Measurements from ENCODE around the gene RAB31.
"Not testable (repeated sequence)": the region's sequence is repeated elsewhere in the genome, so short reads cannot be mapped to it uniquely, and the experiment has no call there.

Gene RAB31

GRCh38 chr18:9708057-9708433, at the start of gene RAB31:
RAB31 (plus strand) TSS chr18:9708301; CDS start chr18:9708406, 105 bp downstream.
- Histone ChIP-seq H3K27me3 (ENCODE audit: insufficient read depth, low read length) (peaks cover 56% of the 10 kb centered on the region), H3K9me3 (ENCODE audit: insufficient read depth, low read depth, low read length) (no peaks in the 10 kb centered on the region), H3K9ac (ENCODE audit: low read depth, low read length) (peak within 1 kb of the TSS; percentile 64; the same call in 1 of the 2 replicates), H3K4me3 (ENCODE audit: low read length) (peak within 1 kb of the TSS; percentile 83), H3K27ac (ENCODE audit: low read length) (no peak within 1 kb of the TSS), H3K4me1 (ENCODE audit: insufficient read depth, low read length) (peaks cover 15% of the 10 kb centered on the region), H3K36me3 (ENCODE audit: insufficient read depth, low read depth, low read length) (no peaks in the 10 kb centered on the region)

GRCh38 chr18:9659499-9660375, 48.4 kb upstream of the RAB31 start:
- Histone ChIP-seq H3K36me3 (ENCODE audit: insufficient read depth, low read depth, low read length) (no peaks in the 10 kb centered on the region), H3K4me1 (ENCODE audit: insufficient read depth, low read length) (no peaks in the 10 kb centered on the region), H3K27ac (ENCODE audit: low read length) (no peak overlapping the region), H3K9ac (ENCODE audit: low read depth, low read length) (no peak overlapping the region), H3K27me3 (ENCODE audit: insufficient read depth, low read length) (no peaks in the 10 kb centered on the region), H3K4me3 (ENCODE audit: low read length) (no peak overlapping the region), H3K9me3 (ENCODE audit: insufficient read depth, low read depth, low read length) (no peaks in the 10 kb centered on the region)

GRCh38 chr18:9661564-9661963, 46.5 kb upstream of the RAB31 start:
- Histone ChIP-seq H3K4me1 (ENCODE audit: insufficient read depth, low read length) (no peaks in the 10 kb centered on the region), H3K27me3 (ENCODE audit: insufficient read depth, low read length) (no peaks in the 10 kb centered on the region), H3K27ac (ENCODE audit: low read length) (no peak overlapping the region), H3K9ac (ENCODE audit: low read depth, low read length) (no peak overlapping the region), H3K9me3 (ENCODE audit: insufficient read depth, low read depth, low read length) (no peaks in the 10 kb centered on the region), H3K4me3 (ENCODE audit: low read length) (no peak overlapping the region), H3K36me3 (ENCODE audit: insufficient read depth, low read depth, low read length) (no peaks in the 10 kb centered on the region)

GRCh38 chr18:9663377-9663776, 44.7 kb upstream of the RAB31 start:
- H3K4me3 ChIP-seq (ENCODE audit: low read length) = no peak overlapping the region
- H3K36me3 ChIP-seq (ENCODE audit: insufficient read depth, low read depth, low read length) = no peaks in the 10 kb centered on the region
- no peaks in the 10 kb centered on the region for H3K4me1 ChIP-seq (ENCODE audit: insufficient read depth, low read length)
- H3K27me3 ChIP-seq (ENCODE audit: insufficient read depth, low read length) = no peaks in the 10 kb centered on the region
- H3K9ac ChIP-seq (ENCODE audit: low read depth, low read length) = no peak overlapping the region
- no peaks in the 10 kb centered on the region for H3K9me3 ChIP-seq (ENCODE audit: insufficient read depth, low read depth, low read length)
- H3K27ac ChIP-seq (ENCODE audit: low read length) = no peak overlapping the region

- Histone ChIP-seq H3K4me1 (ENCODE audit: insufficient read depth, low read length) (no peaks in the 10 kb centered on the region), H3K4me3 (ENCODE audit: low read length) (no peak overlapping the region), H3K36me3 (ENCODE audit: insufficient read depth, low read depth, low read length) (no peaks in the 10 kb centered on the region), H3K9me3 (ENCODE audit: insufficient read depth, low read depth, low read length) (no peaks in the 10 kb centered on the region), H3K27me3 (ENCODE audit: insufficient read depth, low read length) (no peaks in the 10 kb centered on the region), H3K9ac (ENCODE audit: low read depth, low read length) (no peak overlapping the region), H3K27ac (ENCODE audit: low read length) (no peak overlapping the region)
Observed at GRCh38 chr18:9665314-9665713, 42.8 kb upstream of the RAB31 start.

- H3K27ac ChIP-seq (ENCODE audit: low read length) = no peak overlapping the region
- H3K4me3 ChIP-seq (ENCODE audit: low read length) = no peak overlapping the region
- no peaks in the 10 kb centered on the region for H3K36me3 ChIP-seq (ENCODE audit: insufficient read depth, low read depth, low read length)
- no peak overlapping the region for H3K9ac ChIP-seq (ENCODE audit: low read depth, low read length)
- no peaks in the 10 kb centered on the region for H3K9me3 ChIP-seq (ENCODE audit: insufficient read depth, low read depth, low read length)
- H3K27me3 ChIP-seq (ENCODE audit: insufficient read depth, low read length) = no peaks in the 10 kb centered on the region
- no peaks in the 10 kb centered on the region for H3K4me1 ChIP-seq (ENCODE audit: insufficient read depth, low read length)
Observed at GRCh38 chr18:9666548-9666947, 41.6 kb upstream of the RAB31 start.

- no peaks in the 10 kb centered on the region for H3K9me3 ChIP-seq (ENCODE audit: insufficient read depth, low read depth, low read length)
- H3K36me3 ChIP-seq (ENCODE audit: insufficient read depth, low read depth, low read length) = no peaks in the 10 kb centered on the region
- no peak overlapping the region for H3K9ac ChIP-seq (ENCODE audit: low read depth, low read length)
- no peaks in the 10 kb centered on the region for H3K27me3 ChIP-seq (ENCODE audit: insufficient read depth, low read length)
- no peak overlapping the region for H3K4me3 ChIP-seq (ENCODE audit: low read length)
- H3K27ac ChIP-seq (ENCODE audit: low read length) = no peak overlapping the region
- H3K4me1 ChIP-seq (ENCODE audit: insufficient read depth, low read length) = no peaks in the 10 kb centered on the region
Observed at GRCh38 chr18:9669016-9669415, 39.1 kb upstream of the RAB31 start.

GRCh38 chr18:9671214-9671613, 36.9 kb upstream of the RAB31 start:
- H3K27me3 ChIP-seq (ENCODE audit: insufficient read depth, low read length) = no peaks in the 10 kb centered on the region

GRCh38 chr18:9673296-9674251, 34.5 kb upstream of the RAB31 start:
- no peak overlapping the region for H3K9ac ChIP-seq (ENCODE audit: low read depth, low read length)
- H3K4me3 ChIP-seq (ENCODE audit: low read length) = no peak overlapping the region
- H3K27me3 ChIP-seq (ENCODE audit: insufficient read depth, low read length) = no peaks in the 10 kb centered on the region
- no peak overlapping the region for H3K27ac ChIP-seq (ENCODE audit: low read length)
- H3K4me1 ChIP-seq (ENCODE audit: insufficient read depth, low read length) = no peaks in the 10 kb centered on the region
- H3K36me3 ChIP-seq (ENCODE audit: insufficient read depth, low read depth, low read length) = no peaks in the 10 kb centered on the region
- H3K9me3 ChIP-seq (ENCODE audit: insufficient read depth, low read depth, low read length) = no peaks in the 10 kb centered on the region

More at GRCh38 chr18:9671214-9671613, 36.9 kb upstream of the RAB31 start:
- H3K27ac ChIP-seq (ENCODE audit: low read length) = no peak overlapping the region
- no peak overlapping the region for H3K9ac ChIP-seq (ENCODE audit: low read depth, low read length)
- no peaks in the 10 kb centered on the region for H3K9me3 ChIP-seq (ENCODE audit: insufficient read depth, low read depth, low read length)
- no peak overlapping the region for H3K4me3 ChIP-seq (ENCODE audit: low read length)
- no peaks in the 10 kb centered on the region for H3K36me3 ChIP-seq (ENCODE audit: insufficient read depth, low read depth, low read length)
- no peaks in the 10 kb centered on the region for H3K4me1 ChIP-seq (ENCODE audit: insufficient read depth, low read length)

GRCh38 chr18:9678216-9678615, 29.9 kb upstream of the RAB31 start:
- not testable (repeated sequence) for H3K9ac ChIP-seq (ENCODE audit: low read depth, low read length); H3K9me3 ChIP-seq (ENCODE audit: insufficient read depth, low read depth, low read length); H3K27me3 ChIP-seq (ENCODE audit: insufficient read depth, low read length); H3K4me3 ChIP-seq (ENCODE audit: low read length); H3K36me3 ChIP-seq (ENCODE audit: insufficient read depth, low read depth, low read length); H3K4me1 ChIP-seq (ENCODE audit: insufficient read depth, low read length); H3K27ac ChIP-seq (ENCODE audit: low read length)

GRCh38 chr18:9679125-9679524, 29.0 kb upstream of the RAB31 start:
- Histone ChIP-seq H3K9me3 (ENCODE audit: insufficient read depth, low read depth, low read length) (no peaks in the 10 kb centered on the region), H3K27me3 (ENCODE audit: insufficient read depth, low read length) (no peaks in the 10 kb centered on the region), H3K36me3 (ENCODE audit: insufficient read depth, low read depth, low read length) (no peaks in the 10 kb centered on the region), H3K4me1 (ENCODE audit: insufficient read depth, low read length) (peaks cover 6% of the 10 kb centered on the region; the same call in 1 of the 2 replicates), H3K9ac (ENCODE audit: low read depth, low read length) (no peak overlapping the region), H3K4me3 (ENCODE audit: low read length) (no peak overlapping the region), H3K27ac (ENCODE audit: low read length) (no peak overlapping the region)
